SK-N-SH (cell line): Measurements from ENCODE around the gene MYOD1. TPM values are rescaled to one million over a fixed set of nuclear protein-coding genes. Genes with fewer than 3 reads are reported as not detected.

ENCODE experiments used
- CTCF ChIA-PET: fragments of 300-600, 350-600 bp; formaldehyde crosslinking; extraction: SDS; loops from one replicate; lab custom pipeline; 2021; lab: Yijun Ruan, JAX
- POLR2A ChIA-PET: fragments of 350-600 bp; sonication (Branson Sonifier 250); formaldehyde crosslinking; extraction: SDS; loops from one replicate; lab custom pipeline; 2020; ENCODE audit warnings: antibody characterized with exemption, inconsistent platforms; lab: Yijun Ruan, JAX
- DNase-seq: peaks from one replicate; pipeline ENCODE4 v3.0.0; 2012
- H2AFZ ChIP-seq: fragments of 200-600 bp; sonication (generic); 2 replicates; pipeline ENCODE4 v1.8.1; 2016; ENCODE audit warnings: antibody characterized with exemption, mild to moderate bottlenecking, low read depth
- H3F3A ChIP-seq: fragments of 200-600 bp; sonication (generic); replicated peaks from 2 replicates; pipeline ENCODE3; 2016; ENCODE audit warnings: antibody characterized with exemption, mild to moderate bottlenecking; ENCODE audit not compliant: insufficient read depth
- H3K27ac ChIP-seq, 2 experiments: fragments of 200-500 bp in 1 of 2; fragments of 200-600 bp in 1 of 2; sonication (Bioruptor generic) in 1 of 2; sonication (generic), shearing (Covaris generic) in 1 of 2; 2 replicates each; pipeline versions ENCODE4 v1.5.1 to v1.6.1; 2014 to 2016; ENCODE audit warnings: low read depth in 2 of 2, inconsistent platforms in 1 of 2, low read length in 1 of 2, mild to moderate bottlenecking in 1 of 2, mixed read lengths in 1 of 2
- H3K27me3 ChIP-seq: fragments of 200-600 bp; sonication (generic), shearing (Covaris generic); 2 replicates; pipeline ENCODE4 v1.6.1; 2016; ENCODE audit warnings: mixed run types; ENCODE audit not compliant: insufficient read depth
- H3K36me3 ChIP-seq, 2 experiments: fragments of 200-500 bp in 1 of 2; fragments of 200-600 bp in 1 of 2; sonication (Bioruptor generic) in 1 of 2; sonication (generic) in 1 of 2; replicated peaks in 1 of 2; 2 replicates each; pipeline versions ENCODE3 to v1.5.1; 2014 to 2016; ENCODE audit warnings: low read length in 1 of 2, mild to moderate bottlenecking in 1 of 2; ENCODE audit not compliant: insufficient read depth in 2 of 2, control insufficient read depth in 1 of 2
- H3K4me1 ChIP-seq, 2 experiments: fragments of 200-500 bp in 1 of 2; fragments of 200-600 bp in 1 of 2; sonication (Bioruptor generic) in 1 of 2; sonication (generic), shearing (Covaris generic) in 1 of 2; 2 replicates each; pipeline versions ENCODE4 v1.5.1 to v1.6.1; 2014 to 2016; ENCODE audit warnings: low read depth in 1 of 2, low read length in 1 of 2, mixed run types in 1 of 2; ENCODE audit not compliant: insufficient read depth in 2 of 2, control insufficient read depth in 1 of 2
- H3K4me2 ChIP-seq: fragments of 200-600 bp; sonication (generic), shearing (Covaris generic); 2 replicates; pipeline ENCODE4 v1.6.1; 2017; ENCODE audit warnings: mixed run types
- H3K4me3 ChIP-seq, 2 experiments: fragments of 200-500 bp in 1 of 2; fragments of 200-600 bp in 1 of 2; sonication (Bioruptor generic) in 1 of 2; sonication (generic), shearing (Covaris generic) in 1 of 2; 2 replicates each; pipeline versions ENCODE4 v1.5.1 to v1.8.1; 2014 to 2016; ENCODE audit warnings: low read depth in 2 of 2, inconsistent platforms in 1 of 2, low read length in 1 of 2, mild to moderate bottlenecking in 1 of 2, mixed read lengths in 1 of 2, moderate library complexity in 1 of 2
- H3K79me2 ChIP-seq: fragments of 200-600 bp; sonication (generic); 2 replicates; pipeline ENCODE4 v1.8.1; 2017; ENCODE audit warnings: mild to moderate bottlenecking; ENCODE audit not compliant: insufficient read depth
- H3K9ac ChIP-seq: fragments of 200-600 bp; sonication (generic); 2 replicates; pipeline ENCODE4 v1.6.1; 2017; ENCODE audit warnings: mixed run types
- H3K9me2 ChIP-seq: fragments of 200-600 bp; sonication (generic); 2 replicates; pipeline ENCODE4 v1.6.1; 2017; ENCODE audit warnings: mixed run types
- H3K9me3 ChIP-seq: fragments of 200-600 bp; sonication (generic); 2 replicates; pipeline ENCODE4 v1.6.1; 2017; ENCODE audit warnings: mixed run types, mild to moderate bottlenecking, moderate library complexity
- H4K20me1 ChIP-seq: fragments of 200-600 bp; sonication (generic); 2 replicates; pipeline ENCODE4 v1.6.1; 2017; ENCODE audit warnings: mild to moderate bottlenecking, mixed run types; ENCODE audit not compliant: insufficient read depth
- CHD2 ChIP-seq: fragments of 150-350 bp; IDR thresholded peaks from 2 replicates; pipeline ENCODE4 v1.6.1; 2018; ENCODE audit warnings: low read length; ENCODE audit not compliant: partially characterized antibody
- EP300 ChIP-seq, 2 experiments: IDR thresholded peaks; 2 replicates each; pipeline versions ENCODE4 v1.4.0 to v1.6.1; 2012; ENCODE audit warnings: borderline replicate concordance in 1 of 2, low read depth in 1 of 2, low read length in 1 of 2
- EZH2phosphoT487 ChIP-seq: fragments of 200-600 bp; sonication (generic); IDR thresholded peaks from 2 replicates; pipeline ENCODE4 v1.6.1; 2017; ENCODE audit warnings: low read depth, mixed run types, mild to moderate bottlenecking, antibody characterized with exemption, moderate library complexity, borderline replicate concordance
- GABPA ChIP-seq: IDR thresholded peaks from 2 replicates; pipeline ENCODE4 v1.4.0; 2012; ENCODE audit warnings: low read depth, mild to moderate bottlenecking
- IRF3 ChIP-seq: fragments of 150-350 bp; IDR thresholded peaks from 2 replicates; pipeline ENCODE4 v1.6.1; 2016; ENCODE audit warnings: mild to moderate bottlenecking, low read depth, low read length
- JUND ChIP-seq: IDR thresholded peaks from 2 replicates; pipeline ENCODE4 v1.4.0; 2012
- MEF2A ChIP-seq: IDR thresholded peaks from 2 replicates; pipeline ENCODE4 v1.4.0; 2012; ENCODE audit warnings: low read depth, borderline replicate concordance
- MXI1 ChIP-seq: IDR thresholded peaks from 2 replicates; pipeline ENCODE4 v1.6.1; 2012; ENCODE audit warnings: mild to moderate bottlenecking, low read depth, low read length, improper control_type of control experiment
- NRF1 ChIP-seq: IDR thresholded peaks from 2 replicates; pipeline ENCODE4 v1.6.1; 2012; ENCODE audit warnings: low read depth, mild to moderate bottlenecking, low read length
- POLR2AphosphoS5 ChIP-seq: IDR thresholded peaks from 2 replicates; pipeline ENCODE4 v1.6.1; 2012; ENCODE audit warnings: low read depth, low read length
- RCOR1 ChIP-seq: fragments of 150-350 bp; IDR thresholded peaks from 2 replicates; pipeline ENCODE4 v1.6.1; 2017; ENCODE audit warnings: antibody characterized with exemption, low read length
- TAF1 ChIP-seq: IDR thresholded peaks from 2 replicates; pipeline ENCODE4 v1.6.1; 2012; ENCODE audit warnings: low read depth, mild to moderate bottlenecking, low read length, moderate library complexity, borderline replicate concordance
- TEAD4 ChIP-seq: IDR thresholded peaks from 2 replicates; pipeline ENCODE4 v1.4.0; 2012; ENCODE audit warnings: mild to moderate bottlenecking, borderline replicate concordance; ENCODE audit not compliant: insufficient read depth
- WGBS: methylation state at CpG from one replicate; pipeline ENCODE4 v1.1.6; 2017; ENCODE audit warnings: low lambda C conversion rate; 5-methylcytosine and 5-hydroxymethylcytosine counted together
- polyA plus RNA-seq, 3 experiments: library from polyadenylated mRNA; depleted of rRNA; stranded (reverse); fragments of >200 nt; gene quantifications; 2 replicates each; pipeline ENCODE4 v1.2.3, GENCODE V29; 2012
- TF ChIP-seq, protein P1 (sequence below): IDR thresholded peaks from 2 replicates; pipeline ENCODE4 v1.6.1; 2012; ENCODE audit warnings: mild to moderate bottlenecking, low read depth, low read length, moderate library complexity
- TF ChIP-seq, protein P2 (sequence below): fragments of 200-600 bp; sonication (generic); IDR thresholded peaks from 2 replicates; pipeline ENCODE4 v1.6.1; 2017; ENCODE audit warnings: antibody characterized with exemption, mild to moderate bottlenecking, moderate library complexity

The MYOD1 gene
- polyA plus RNA-seq, 1 of the 3 experiments (the other 2 are of a cell fraction), result not detected

- TF ChIP-seq, protein P1, sequence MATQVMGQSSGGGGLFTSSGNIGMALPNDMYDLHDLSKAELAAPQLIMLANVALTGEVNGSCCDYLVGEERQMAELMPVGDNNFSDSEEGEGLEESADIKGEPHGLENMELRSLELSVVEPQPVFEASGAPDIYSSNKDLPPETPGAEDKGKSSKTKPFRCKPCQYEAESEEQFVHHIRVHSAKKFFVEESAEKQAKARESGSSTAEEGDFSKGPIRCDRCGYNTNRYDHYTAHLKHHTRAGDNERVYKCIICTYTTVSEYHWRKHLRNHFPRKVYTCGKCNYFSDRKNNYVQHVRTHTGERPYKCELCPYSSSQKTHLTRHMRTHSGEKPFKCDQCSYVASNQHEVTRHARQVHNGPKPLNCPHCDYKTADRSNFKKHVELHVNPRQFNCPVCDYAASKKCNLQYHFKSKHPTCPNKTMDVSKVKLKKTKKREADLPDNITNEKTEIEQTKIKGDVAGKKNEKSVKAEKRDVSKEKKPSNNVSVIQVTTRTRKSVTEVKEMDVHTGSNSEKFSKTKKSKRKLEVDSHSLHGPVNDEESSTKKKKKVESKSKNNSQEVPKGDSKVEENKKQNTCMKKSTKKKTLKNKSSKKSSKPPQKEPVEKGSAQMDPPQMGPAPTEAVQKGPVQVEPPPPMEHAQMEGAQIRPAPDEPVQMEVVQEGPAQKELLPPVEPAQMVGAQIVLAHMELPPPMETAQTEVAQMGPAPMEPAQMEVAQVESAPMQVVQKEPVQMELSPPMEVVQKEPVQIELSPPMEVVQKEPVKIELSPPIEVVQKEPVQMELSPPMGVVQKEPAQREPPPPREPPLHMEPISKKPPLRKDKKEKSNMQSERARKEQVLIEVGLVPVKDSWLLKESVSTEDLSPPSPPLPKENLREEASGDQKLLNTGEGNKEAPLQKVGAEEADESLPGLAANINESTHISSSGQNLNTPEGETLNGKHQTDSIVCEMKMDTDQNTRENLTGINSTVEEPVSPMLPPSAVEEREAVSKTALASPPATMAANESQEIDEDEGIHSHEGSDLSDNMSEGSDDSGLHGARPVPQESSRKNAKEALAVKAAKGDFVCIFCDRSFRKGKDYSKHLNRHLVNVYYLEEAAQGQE, result no peak
- TF ChIP-seq TAF1 (no peak), RCOR1 (no peak)
Measured at GRCh38 chr11:17713851-17714250, 5.5 kb upstream of the MYOD1 start (continued).

DNA sequence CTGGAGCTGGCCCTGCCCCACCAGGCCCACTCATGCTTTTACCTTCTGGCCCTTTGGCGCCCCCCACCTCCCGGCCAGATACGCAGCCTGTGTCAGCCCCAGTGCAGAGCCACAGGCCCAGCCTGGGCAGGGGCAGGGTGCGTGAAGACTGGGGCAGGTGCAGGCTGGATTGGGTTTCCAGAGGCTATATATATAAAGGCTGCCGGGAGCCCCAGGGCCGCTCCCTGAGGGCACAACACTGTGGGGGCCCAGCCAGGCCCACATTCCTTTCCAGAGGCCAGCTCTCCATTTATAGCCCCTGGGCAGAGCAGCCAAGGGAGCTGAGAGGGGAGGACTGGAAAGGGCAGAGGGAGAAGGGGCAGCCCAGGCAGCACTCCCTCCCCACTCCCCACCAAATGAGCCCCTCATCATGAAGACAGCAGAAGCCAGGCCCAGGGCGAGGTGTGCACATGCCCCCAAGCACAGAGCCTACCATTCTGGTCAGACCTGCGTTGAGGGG is 5.0 kb upstream of the MYOD1 start:
- no peak overlapping the region for H3K9ac ChIP-seq
- DNase-seq, result no peak
- no peaks in the 10 kb centered on the region for H3K79me2 ChIP-seq
- no peaks in the 10 kb centered on the region for H3K9me3 ChIP-seq
- H4K20me1 ChIP-seq, result no peaks in the 10 kb centered on the region
- no peaks in the 10 kb centered on the region for H3K9me2 ChIP-seq
- H3K36me3 ChIP-seq, result no peaks in the 10 kb centered on the region
- no peak overlapping the region for H3K4me3 ChIP-seq
- H3K27ac ChIP-seq, result no peak overlapping the region
- H3K27me3 ChIP-seq, result peaks cover 30% of the 10 kb centered on the region
- TF ChIP-seq MEF2A, result no peak
- TF ChIP-seq EP300 (IDR thresholded peaks at IDR 0.05; ENCODE audit: borderline replicate concordance in 1 of 2, low read depth in 1 of 2, low read length in 1 of 2), result no peak
- TF ChIP-seq JUND, result no peak
- H3K4me1 ChIP-seq, result no peaks in the 10 kb centered on the region
- H3F3A ChIP-seq, result no peaks in the 10 kb centered on the region
- no peak overlapping the region for H2AFZ ChIP-seq
- ChIA-PET POLR2A (no interaction called here), CTCF (interaction anchor here (1.0 to 1.5 kb wide), 5 partner anchors 8 to 264 kb away, joined by 3 to 6 read pairs (median 3); no protein-coding TSS in a partner anchor)
- H3K4me2 ChIP-seq, result no peak overlapping the region
- WGBS, result 69% methylated on average over 5 of the region's 8 CpGs

- no peaks in the 10 kb centered on the region for H3K36me3 ChIP-seq
- WGBS, result 43% methylated on average over 4 of the region's 4 CpGs
- H3K4me2 ChIP-seq, result no peak overlapping the region
- H3F3A ChIP-seq, result no peaks in the 10 kb centered on the region
- H3K27ac ChIP-seq, result no peak overlapping the region
- no peaks in the 10 kb centered on the region for H4K20me1 ChIP-seq
- H3K27me3 ChIP-seq, result peaks cover 34% of the 10 kb centered on the region
- ChIA-PET POLR2A (no interaction called here), CTCF (interaction anchor here (1.0 to 1.5 kb wide), 3 partner anchors 15 to 264 kb away, joined by 3 to 6 read pairs (median 6); no protein-coding TSS in a partner anchor)
- no peaks in the 10 kb centered on the region for H3K4me1 ChIP-seq
- H3K4me3 ChIP-seq, result no peak overlapping the region
- no peak for DNase-seq
- no peak overlapping the region for H2AFZ ChIP-seq
- no peaks in the 10 kb centered on the region for H3K79me2 ChIP-seq
- no peaks in the 10 kb centered on the region for H3K9me2 ChIP-seq
- H3K9me3 ChIP-seq, result no peaks in the 10 kb centered on the region
- H3K9ac ChIP-seq, result no peak overlapping the region
- no peak for TF ChIP-seq EZH2phosphoT487
- no peak for TF ChIP-seq GABPA
- TF ChIP-seq POLR2AphosphoS5, result no peak
- no peak for TF ChIP-seq NRF1
- TF ChIP-seq, protein P2, sequence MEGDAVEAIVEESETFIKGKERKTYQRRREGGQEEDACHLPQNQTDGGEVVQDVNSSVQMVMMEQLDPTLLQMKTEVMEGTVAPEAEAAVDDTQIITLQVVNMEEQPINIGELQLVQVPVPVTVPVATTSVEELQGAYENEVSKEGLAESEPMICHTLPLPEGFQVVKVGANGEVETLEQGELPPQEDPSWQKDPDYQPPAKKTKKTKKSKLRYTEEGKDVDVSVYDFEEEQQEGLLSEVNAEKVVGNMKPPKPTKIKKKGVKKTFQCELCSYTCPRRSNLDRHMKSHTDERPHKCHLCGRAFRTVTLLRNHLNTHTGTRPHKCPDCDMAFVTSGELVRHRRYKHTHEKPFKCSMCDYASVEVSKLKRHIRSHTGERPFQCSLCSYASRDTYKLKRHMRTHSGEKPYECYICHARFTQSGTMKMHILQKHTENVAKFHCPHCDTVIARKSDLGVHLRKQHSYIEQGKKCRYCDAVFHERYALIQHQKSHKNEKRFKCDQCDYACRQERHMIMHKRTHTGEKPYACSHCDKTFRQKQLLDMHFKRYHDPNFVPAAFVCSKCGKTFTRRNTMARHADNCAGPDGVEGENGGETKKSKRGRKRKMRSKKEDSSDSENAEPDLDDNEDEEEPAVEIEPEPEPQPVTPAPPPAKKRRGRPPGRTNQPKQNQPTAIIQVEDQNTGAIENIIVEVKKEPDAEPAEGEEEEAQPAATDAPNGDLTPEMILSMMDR, result no peak
- no peak for TF ChIP-seq CHD2
- TF ChIP-seq TEAD4, result no peak
- TF ChIP-seq EP300 (IDR thresholded peaks at IDR 0.05; ENCODE audit: borderline replicate concordance in 1 of 2, low read depth in 1 of 2, low read length in 1 of 2), result no peak
- no peak for TF ChIP-seq IRF3
- TF ChIP-seq RCOR1, result no peak
- no peak for TF ChIP-seq JUND
- no peak for TF ChIP-seq MXI1
Measured at GRCh38 chr11:17714870-17715269, 4.5 kb upstream of the MYOD1 start.
